Neuronal stem cell (in vitro differentiated cells): ENCODE data around the gene NPAS2.

Experiments
- DNase-seq: peaks from one replicate; pipeline ENCODE4 v3.0.0-alpha.2; 2013; ENCODE audit warnings: low spot score
- H2AFZ ChIP-seq: one replicate; pipeline ENCODE4 v1.6.1; 2013; ENCODE audit warnings: mild to moderate bottlenecking, low read length, inconsistent platforms
- H2AK5ac ChIP-seq: 2 replicates; pipeline ENCODE4 v1.6.1; 2013; ENCODE audit warnings: low read depth, mild to moderate bottlenecking, inconsistent platforms, low read length, moderate library complexity, mixed read lengths
- H2BK120ac ChIP-seq: 2 replicates; pipeline ENCODE4 v1.6.1; 2013; ENCODE audit warnings: low read depth, mild to moderate bottlenecking, inconsistent platforms, low read length, moderate library complexity, mixed read lengths
- H2BK12ac ChIP-seq: one replicate; pipeline ENCODE4 v1.6.1; 2013; ENCODE audit warnings: low read length, inconsistent platforms
- H2BK15ac ChIP-seq: 2 replicates; pipeline ENCODE4 v1.6.1; 2013; ENCODE audit warnings: mild to moderate bottlenecking, low read length, inconsistent platforms, mixed read lengths
- H2BK5ac ChIP-seq: one replicate; pipeline ENCODE4 v1.6.1; 2013; ENCODE audit warnings: inconsistent platforms, mild to moderate bottlenecking, low read length, moderate library complexity
- H3K14ac ChIP-seq: one replicate; pipeline ENCODE4 v1.6.1; 2013; ENCODE audit warnings: low read length, inconsistent platforms
- H3K18ac ChIP-seq: 2 replicates; pipeline ENCODE4 v1.6.1; 2013; ENCODE audit warnings: low read length, inconsistent platforms
- H3K23ac ChIP-seq: 2 replicates; pipeline ENCODE4 v1.6.1; 2013; ENCODE audit warnings: low read depth, mild to moderate bottlenecking, mixed read lengths, low read length, inconsistent platforms; ENCODE audit not compliant: poor library complexity
- H3K27ac ChIP-seq: replicated peaks from 3 replicates; pipeline ENCODE4 v1.5.1; 2013; ENCODE audit warnings: low read length, inconsistent platforms
- H3K27me3 ChIP-seq, 3 experiments: 2 replicates each; pipeline ENCODE4 v1.6.1; 2013; ENCODE audit warnings: low read length in 3 of 3, mild to moderate bottlenecking in 2 of 3, inconsistent platforms in 1 of 3, low read depth in 1 of 3, mixed read lengths in 1 of 3, moderate library complexity in 1 of 3; ENCODE audit not compliant: control insufficient read depth in 3 of 3, insufficient read depth in 3 of 3
- H3K36me3 ChIP-seq, 2 donors: replicated peaks in 1 of 2; 2 replicates each; pipeline ENCODE4 v1.6.1; 2013; ENCODE audit warnings: low read length in 2 of 2; ENCODE audit not compliant: control insufficient read depth in 2 of 2, insufficient read depth in 2 of 2
- H3K4ac ChIP-seq: 2 replicates; pipeline ENCODE4 v1.6.1; 2013; ENCODE audit warnings: inconsistent platforms, mild to moderate bottlenecking, low read length, moderate library complexity
- H3K4me1 ChIP-seq, 2 donors: 1 replicate in 1 of 2; 2 replicates in 1 of 2; pipeline ENCODE4 v1.6.1; 2013; ENCODE audit warnings: low read length in 2 of 2, low read depth in 1 of 2; ENCODE audit not compliant: control insufficient read depth in 2 of 2, insufficient read depth in 1 of 2
- H3K4me2 ChIP-seq: one replicate; pipeline ENCODE4 v1.6.1; 2013; ENCODE audit warnings: mild to moderate bottlenecking, low read length, inconsistent platforms; ENCODE audit not compliant: insufficient read depth, poor library complexity, severe bottlenecking
- H3K4me3 ChIP-seq, 2 donors: 2 replicates each; pipeline ENCODE4 v1.5.1; 2013; ENCODE audit warnings: low read length in 2 of 2, mild to moderate bottlenecking in 2 of 2, inconsistent platforms in 1 of 2, moderate library complexity in 1 of 2
- H3K79me1 ChIP-seq: one replicate; pipeline ENCODE4 v1.6.1; 2013; ENCODE audit warnings: low read depth, mild to moderate bottlenecking, inconsistent platforms, low read length, moderate library complexity
- H3K9ac ChIP-seq: one replicate; pipeline ENCODE4 v1.6.1; 2013; ENCODE audit warnings: mild to moderate bottlenecking, low read depth, low read length, inconsistent platforms; ENCODE audit not compliant: poor library complexity
- H3K9me3 ChIP-seq, 2 donors: replicated peaks in 1 of 2; 2 replicates each; pipeline versions ENCODE3 to v1.6.1; 2013; ENCODE audit warnings: low read length in 2 of 2, mild to moderate bottlenecking in 2 of 2, inconsistent platforms in 1 of 2, low read depth in 1 of 2, mixed read lengths in 1 of 2, moderate library complexity in 1 of 2; ENCODE audit not compliant: control insufficient read depth in 2 of 2, insufficient read depth in 1 of 2
- H4K8ac ChIP-seq: one replicate; pipeline ENCODE4 v1.6.1; 2013; ENCODE audit warnings: low read depth, mild to moderate bottlenecking, inconsistent platforms, low read length, moderate library complexity
- H4K91ac ChIP-seq: one replicate; pipeline ENCODE4 v1.6.1; 2013; ENCODE audit warnings: low read length, low read depth, mild to moderate bottlenecking, inconsistent platforms; ENCODE audit not compliant: poor library complexity
- WGBS, 2 donors: extraction: QIAGEN DNeasy Blood & Tissue Kit; methylation state at CpG; one replicate each; pipeline ENCODE4 v1.1.7; 2013; ENCODE audit warnings: missing lambda C conversion rate in 2 of 2, mixed read lengths in 1 of 2; ENCODE audit not compliant: insufficient read length in 2 of 2, insufficient replicate concordance in 1 of 2; ENCODE audit errors: extremely low coverage in 2 of 2; 5-methylcytosine and 5-hydroxymethylcytosine counted together

The NPAS2 gene

DNA sequence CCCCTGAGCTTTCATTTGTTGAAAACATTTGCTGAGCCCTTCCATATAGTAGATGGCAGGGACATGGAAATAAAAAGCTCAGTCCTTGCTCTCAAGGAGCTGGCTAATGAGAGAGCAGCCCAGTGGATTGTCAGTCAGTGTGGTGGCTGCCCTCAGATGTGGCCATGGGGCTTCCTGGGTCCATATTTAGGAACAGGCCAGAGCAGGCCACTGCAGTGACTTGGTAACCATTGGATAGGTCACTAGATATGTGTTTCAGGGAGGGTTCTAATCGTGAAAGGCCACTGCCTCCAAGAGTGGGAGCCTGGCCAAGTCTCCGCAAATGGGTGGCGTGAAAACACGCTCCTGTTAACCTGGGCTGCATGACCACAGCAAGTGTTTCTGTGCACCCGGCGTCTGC lies 37.4 kb downstream of the NPAS2 start:
- H3K9me3 ChIP-seq = no peaks in the 10 kb centered on the region
- H3K27ac ChIP-seq = no peak overlapping the region
- no peak overlapping the region for H4K8ac ChIP-seq
- no peak overlapping the region for H2AK5ac ChIP-seq
- no peaks in the 10 kb centered on the region for H3K36me3 ChIP-seq
- H4K91ac ChIP-seq = no peak overlapping the region
- H3K4me3 ChIP-seq = no peak overlapping the region
- H3K4me1 ChIP-seq = peaks cover 0 to 5% of the 10 kb centered on the region in 2 donors
- no peak overlapping the region for H3K4me2 ChIP-seq
- H3K27me3 ChIP-seq = peaks cover 0 to 8% (median 0%) of the 10 kb centered on the region in 3 experiments
- H3K18ac ChIP-seq = no peak overlapping the region
- no peak overlapping the region for H3K23ac ChIP-seq
- no peak overlapping the region for H3K14ac ChIP-seq
- H3K9ac ChIP-seq = no peak overlapping the region
- no peak overlapping the region for H2BK5ac ChIP-seq
- no peak overlapping the region for H3K4ac ChIP-seq
- no peak overlapping the region for H2BK15ac ChIP-seq
- WGBS, 2 donors = no CpG with 5 or more reads among the region's 6 CpGs
- no peaks in the 10 kb centered on the region for H3K79me1 ChIP-seq
- no peak for DNase-seq
- H2BK120ac ChIP-seq = no peak overlapping the region
- H2AFZ ChIP-seq = no peak overlapping the region
- no peak overlapping the region for H2BK12ac ChIP-seq

DNA sequence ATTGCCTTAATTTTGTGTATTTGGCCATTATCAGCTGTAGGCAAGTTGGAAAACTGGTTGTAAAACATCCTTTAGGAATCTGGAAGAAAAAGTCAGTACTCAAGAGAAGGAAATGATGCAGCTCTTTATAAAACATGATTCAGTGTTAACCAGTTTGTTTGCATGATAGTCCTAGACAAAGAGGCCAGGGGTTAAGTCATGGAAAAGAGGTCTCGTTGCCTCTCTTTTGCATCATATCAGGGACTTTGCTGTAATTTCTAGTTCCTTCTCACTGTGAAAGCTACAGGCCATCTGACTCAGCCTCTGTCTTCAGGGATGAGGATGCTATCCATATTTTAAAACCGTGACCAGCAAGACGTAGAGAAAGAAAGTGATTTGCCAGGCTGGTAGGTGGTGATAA lies 38.0 kb downstream of the NPAS2 start:
- Histone ChIP-seq H3K9me3 (no peaks in the 10 kb centered on the region), H2AFZ (no peak overlapping the region), H3K27ac (no peak overlapping the region), H4K91ac (no peak overlapping the region), H4K8ac (no peak overlapping the region), H2BK15ac (no peak overlapping the region), H3K14ac (no peak overlapping the region), H3K4me2 (no peak overlapping the region), H3K27me3 (peaks cover 0 to 7% (median 0%) of the 10 kb centered on the region in 3 experiments), H3K4me1 (peaks cover 0 to 2% of the 10 kb centered on the region in 2 donors), H3K79me1 (no peaks in the 10 kb centered on the region), H3K4ac (no peak overlapping the region), H3K36me3 (no peaks in the 10 kb centered on the region), H3K23ac (no peak overlapping the region), H2BK120ac (no peak overlapping the region), H2BK5ac (no peak overlapping the region), H2BK12ac (no peak overlapping the region), H3K4me3 (no peak overlapping the region), H3K18ac (no peak overlapping the region), H2AK5ac (no peak overlapping the region), H3K9ac (no peak overlapping the region)
- WGBS, 2 donors = no CpG with 5 or more reads among the region's 3 CpGs
- DNase-seq = no peak

DNA sequence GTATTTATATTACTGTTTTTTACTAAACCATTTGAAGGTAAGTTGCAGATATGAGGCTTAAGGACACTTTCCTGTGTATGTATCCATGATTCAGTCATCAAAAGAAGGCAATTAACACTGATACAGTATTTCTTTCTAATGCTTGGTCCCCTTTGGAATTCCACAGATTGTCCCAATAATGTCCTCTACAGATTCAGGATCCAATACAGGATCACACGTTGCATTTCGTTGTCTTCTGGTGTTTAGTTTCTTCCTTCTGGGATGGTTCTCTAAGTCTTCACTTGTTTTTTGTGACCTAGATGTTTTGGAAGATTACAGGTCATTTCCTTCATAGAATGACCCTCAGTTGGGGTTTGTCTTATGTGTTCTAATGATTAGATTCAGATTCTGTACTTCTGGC lies 40.0 kb downstream of the NPAS2 start:
- H3K9me3 ChIP-seq = no peaks in the 10 kb centered on the region
- no peak overlapping the region for H3K23ac ChIP-seq
- H2BK120ac ChIP-seq = no peak overlapping the region
- no CpG with 5 or more reads among the region's 2 CpGs for WGBS, 2 donors
- no peak overlapping the region for H4K8ac ChIP-seq
- no peak overlapping the region for H3K9ac ChIP-seq
- no peak overlapping the region for H4K91ac ChIP-seq
- no peak overlapping the region for H3K4me3 ChIP-seq
- H3K4ac ChIP-seq = no peak overlapping the region
- no peak overlapping the region for H3K18ac ChIP-seq
- H3K4me1 ChIP-seq = no peaks in the 10 kb centered on the region
- H3K27me3 ChIP-seq = peaks cover 0 to 6% (median 0%) of the 10 kb centered on the region in 3 experiments
- H2AFZ ChIP-seq = no peak overlapping the region
- H3K27ac ChIP-seq = no peak overlapping the region
- no peak overlapping the region for H3K14ac ChIP-seq
- no peak overlapping the region for H2BK5ac ChIP-seq
- no peak for DNase-seq
- no peaks in the 10 kb centered on the region for H3K79me1 ChIP-seq
- no peak overlapping the region for H3K4me2 ChIP-seq
- H2AK5ac ChIP-seq = no peak overlapping the region
- H2BK12ac ChIP-seq = no peak overlapping the region
- H3K36me3 ChIP-seq = no peaks in the 10 kb centered on the region
- no peak overlapping the region for H2BK15ac ChIP-seq

DNA sequence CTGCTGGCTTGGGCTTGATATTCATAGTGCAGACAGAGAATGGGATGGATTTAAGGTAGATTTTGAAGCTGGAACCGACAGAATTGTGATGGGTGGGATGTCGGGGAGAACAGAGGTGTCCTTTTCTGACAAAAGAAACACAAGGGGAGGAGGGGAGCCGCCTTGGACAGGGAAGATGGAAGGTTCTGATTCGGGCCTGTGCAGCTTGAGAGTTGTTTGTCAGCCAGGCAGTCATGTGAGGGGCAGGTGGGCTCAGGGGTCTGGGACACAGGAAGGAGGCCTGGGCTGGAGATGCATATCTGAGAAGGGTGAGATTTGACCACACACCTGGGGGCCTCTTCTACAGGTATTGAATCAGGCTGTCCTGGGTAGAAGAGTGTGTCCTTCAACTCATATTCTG lies 41.4 kb downstream of the NPAS2 start:
- Histone ChIP-seq H3K4ac (no peak overlapping the region), H3K4me3 (no peak overlapping the region)
- WGBS, 2 donors = no CpG with 5 or more reads among the region's 4 CpGs

More for the DNA sequence above, 41.4 kb downstream of the NPAS2 start:
- Histone ChIP-seq H4K91ac (no peak overlapping the region), H3K9me3 (no peaks in the 10 kb centered on the region), H4K8ac (no peak overlapping the region), H3K27me3 (no peaks in the 10 kb centered on the region), H2AK5ac (no peak overlapping the region), H3K79me1 (no peaks in the 10 kb centered on the region), H2BK15ac (no peak overlapping the region), H3K18ac (no peak overlapping the region), H3K23ac (no peak overlapping the region), H3K4me2 (no peak overlapping the region), H2AFZ (no peak overlapping the region), H3K27ac (no peak overlapping the region), H2BK12ac (no peak overlapping the region), H3K9ac (peak overlapping the region; percentile 39), H3K36me3 (no peaks in the 10 kb centered on the region), H2BK120ac (peak overlapping the region; percentile 8), H3K14ac (no peak overlapping the region), H2BK5ac (no peak overlapping the region), H3K4me1 (no peaks in the 10 kb centered on the region)
- DNase-seq = no peak
